Thyroid gland (tissue), 4 donors: ENCODE results near the gene NFATC2.

ENCODE experiments used
- CTCF ChIP-seq, 6 experiments: fragments of 200-600 bp in 3 of 6; fragments of 450-650 bp in 3 of 6; sonication (generic) in 3 of 6; IDR thresholded peaks; one replicate each; pipeline ENCODE4 v1.5.1; 2016 to 2019; ENCODE audit warnings: antibody characterized with exemption in 6 of 6, mild to moderate bottlenecking in 2 of 6, inconsistent platforms in 1 of 6, moderate library complexity in 1 of 6
- POLR2A ChIP-seq, 2 donors: fragments of 450-650 bp; IDR thresholded peaks; one replicate each; pipeline ENCODE4 v1.6.1; 2017; ENCODE audit warnings: antibody characterized with exemption in 2 of 2, mild to moderate bottlenecking in 2 of 2, moderate library complexity in 1 of 2

GRCh38 chr20:51508158-51508557 is 34.4 kb downstream of the NFATC2 start:
- TF ChIP-seq CTCF (IDR thresholded peaks at IDR 0.05) (no peak), POLR2A (IDR thresholded peaks at IDR 0.05) (no peak)
